Cardiac muscle cell (in vitro differentiated cells and primary cell): ENCODE data around the gene LPP. TPM values are rescaled to one million over a fixed set of nuclear protein-coding genes. Genes with fewer than 3 reads are reported as not detected.

Experiments used
- DNase-seq, 2 donors: peaks; one replicate each; pipeline versions ENCODE4 v3.0.0 to v3.0.0-alpha.2; 2010 to 2017; ENCODE audit warnings: low read depth in 1 of 2, low spot score in 1 of 2
- H3K27ac ChIP-seq: fragments of 200-600 bp; sonication (generic); 2 replicates; pipeline ENCODE4 v1.5.1; 2016
- H3K27me3 ChIP-seq: fragments of 200-600 bp; sonication (generic); 2 replicates; pipeline ENCODE4 v1.6.0; 2016; ENCODE audit warnings: control low read depth
- H3K36me3 ChIP-seq: fragments of 200-600 bp; sonication (generic); 2 replicates; pipeline ENCODE4 v1.5.1; 2016; ENCODE audit warnings: control low read depth
- H3K4me1 ChIP-seq: fragments of 200-600 bp; sonication (generic); 2 replicates; pipeline ENCODE4 v1.8.1; 2017; ENCODE audit warnings: low read depth, mild to moderate bottlenecking, mixed run types
- H3K4me3 ChIP-seq: fragments of 200-600 bp; sonication (generic); 2 replicates; pipeline ENCODE4 v1.5.1; 2016; ENCODE audit warnings: mild to moderate bottlenecking
- H3K9me3 ChIP-seq: fragments of 200-600 bp; sonication (generic); 2 replicates; pipeline ENCODE4 v1.5.1; 2017; ENCODE audit warnings: low read depth, mild to moderate bottlenecking, control low read depth
- CTCF ChIP-seq: IDR thresholded peaks from 2 replicates; pipeline ENCODE4 v1.5.1; 2012; ENCODE audit warnings: low read depth, mild to moderate bottlenecking, low read length
- polyA plus RNA-seq: library from polyadenylated mRNA; unstranded; fragments of >200 nt; fragmentation: Nextera tagmentation; extraction: Ambion mirVana; gene quantifications from 2 replicates; pipeline ENCODE4 v1.2.1, GENCODE V29; 2016
- total RNA-seq: library from RNA; depleted of rRNA; stranded (reverse); fragments of >200 nt; gene quantifications from 2 replicates; pipeline ENCODE4 v1.2.3, GENCODE V29; 2016

The LPP gene
- total and polyA plus RNA-seq, 2 experiments from 2014 or later, result 21.4 to 45.2 TPM

DNA sequence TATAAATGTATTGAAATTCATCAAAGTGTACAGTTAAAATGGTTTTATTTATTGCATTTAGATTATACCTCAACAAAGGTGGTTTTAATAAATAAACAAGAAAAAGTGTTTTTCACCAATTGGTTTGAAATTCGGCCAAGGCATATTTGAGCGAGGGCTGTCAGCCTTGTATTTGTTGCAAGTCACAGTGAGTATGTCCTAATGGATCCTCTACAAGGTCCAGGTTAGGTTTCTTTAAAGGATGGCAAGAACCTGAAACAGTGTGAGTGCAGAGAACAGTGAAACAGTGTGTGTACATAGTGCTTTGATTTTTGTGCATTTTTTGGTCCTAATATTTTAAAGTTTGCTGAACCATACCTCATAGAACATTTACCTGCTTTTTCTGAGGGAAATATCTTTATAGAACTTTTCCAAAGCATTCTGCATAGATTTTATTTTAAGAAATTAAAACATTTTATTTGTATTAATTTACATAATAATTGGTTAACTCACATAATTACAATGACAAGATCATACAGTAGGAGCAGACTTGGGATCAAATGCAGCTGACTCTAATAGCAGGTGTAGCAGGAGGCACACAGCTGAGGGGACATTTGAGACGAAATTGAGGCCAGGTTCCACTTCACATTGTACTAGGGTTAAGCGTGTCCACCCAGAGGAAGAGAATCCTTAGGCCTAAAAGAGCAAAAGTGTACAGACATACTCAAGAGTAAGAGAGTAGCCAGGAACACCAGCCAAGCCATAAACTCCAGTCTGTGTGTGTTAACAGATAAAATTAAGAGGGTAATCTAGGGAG lies 589.0 kb downstream of the LPP start:
- no peak overlapping the region for H3K27ac ChIP-seq
- H3K4me1 ChIP-seq, result peaks cover 12% of the 10 kb centered on the region
- no peaks in the 10 kb centered on the region for H3K27me3 ChIP-seq
- no peaks in the 10 kb centered on the region for H3K9me3 ChIP-seq
- TF ChIP-seq CTCF, result no peak
- H3K4me3 ChIP-seq, result no peak overlapping the region
- no peaks in the 10 kb centered on the region for H3K36me3 ChIP-seq
- no peak for DNase-seq

GRCh38 chr3:188744166-188744565 lies 590.2 kb downstream of the LPP start:
- H3K4me3 ChIP-seq, result no peak overlapping the region
- H3K9me3 ChIP-seq, result no peaks in the 10 kb centered on the region
- H3K27me3 ChIP-seq, result no peaks in the 10 kb centered on the region
- TF ChIP-seq CTCF, result no peak
- H3K36me3 ChIP-seq, result no peaks in the 10 kb centered on the region
- no peak overlapping the region for H3K27ac ChIP-seq
- H3K4me1 ChIP-seq, result peaks cover 10% of the 10 kb centered on the region
- DNase-seq, result no peak

DNA sequence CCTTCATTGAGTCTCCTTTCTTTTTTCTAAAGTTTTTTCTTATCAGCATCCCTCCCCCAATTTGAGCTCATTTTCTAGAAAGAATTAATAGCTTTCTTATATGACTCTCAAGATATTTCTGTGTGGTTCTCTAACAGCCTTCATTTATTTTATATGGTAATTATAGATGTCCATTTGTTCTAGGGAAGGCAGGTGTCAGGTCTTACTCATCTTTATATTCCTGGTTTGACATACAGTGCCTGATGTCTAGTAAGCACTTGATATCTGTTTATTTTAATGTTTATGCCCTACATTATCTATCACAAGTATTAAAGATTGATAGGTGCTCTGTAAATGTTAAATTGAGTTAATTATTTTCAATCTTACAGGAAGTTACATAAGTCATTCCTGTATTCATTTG lies 591.1 kb downstream of the LPP start:
- Histone ChIP-seq H3K36me3 (no peaks in the 10 kb centered on the region), H3K9me3 (no peaks in the 10 kb centered on the region), H3K27ac (no peak overlapping the region), H3K27me3 (no peaks in the 10 kb centered on the region), H3K4me3 (no peak overlapping the region), H3K4me1 (peaks cover 1% of the 10 kb centered on the region)
- no peak for DNase-seq
- no peak for TF ChIP-seq CTCF

DNA sequence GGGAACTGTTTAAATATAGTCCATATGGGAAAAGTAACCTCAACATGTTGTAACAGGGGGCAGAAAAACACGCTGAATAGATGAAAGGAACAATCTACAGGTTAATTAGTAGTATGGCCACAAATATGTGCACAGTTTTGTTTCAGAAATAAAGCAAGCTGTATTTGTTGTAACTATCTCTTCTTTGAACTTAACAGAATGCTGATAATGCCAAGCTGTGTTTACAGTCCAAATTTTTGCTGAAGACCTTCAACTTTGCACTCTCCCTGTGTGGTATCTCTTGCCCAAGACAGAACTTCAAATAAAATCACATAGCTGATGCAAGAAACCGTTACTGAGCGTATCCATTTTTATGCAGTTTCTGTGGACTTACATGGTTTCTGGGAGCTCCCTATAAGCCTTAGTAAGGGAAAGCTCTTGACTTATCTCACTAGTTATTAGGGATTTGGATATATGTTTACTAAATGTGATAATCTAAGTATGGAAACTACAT lies 592.4 kb downstream of the LPP start:
- Histone ChIP-seq H3K27me3 (no peaks in the 10 kb centered on the region), H3K27ac (no peak overlapping the region), H3K4me1 (no peaks in the 10 kb centered on the region), H3K4me3 (no peak overlapping the region), H3K9me3 (no peaks in the 10 kb centered on the region), H3K36me3 (no peaks in the 10 kb centered on the region)
- no peak for TF ChIP-seq CTCF
- DNase-seq, result no peak

- Histone ChIP-seq H3K9me3 (no peaks in the 10 kb centered on the region), H3K4me3 (no peak overlapping the region), H3K27me3 (no peaks in the 10 kb centered on the region), H3K27ac (no peak overlapping the region), H3K4me1 (no peaks in the 10 kb centered on the region), H3K36me3 (no peaks in the 10 kb centered on the region)
- no peak for DNase-seq
- no peak for TF ChIP-seq CTCF
Observed at GRCh38 chr3:188747489-188747888, 593.5 kb downstream of the LPP start.
